OCI-LY1 (cell line): Measurements from ENCODE around the gene KIFBP.

Experiments
- H2AFZ ChIP-seq: fragments of 200-600 bp; sonication (generic), shearing (Covaris generic); 2 replicates; pipeline ENCODE4 v1.6.0; 2014; ENCODE audit warnings: antibody characterized with exemption, mild to moderate bottlenecking, low read length
- H3F3A ChIP-seq: fragments of 200-600 bp; sonication (generic), shearing (Covaris generic); 2 replicates; pipeline ENCODE4 v1.6.0; 2014; ENCODE audit warnings: mild to moderate bottlenecking, antibody characterized with exemption, low read length, moderate library complexity; ENCODE audit not compliant: insufficient read depth
- H3K27ac ChIP-seq: fragments of 200-600 bp; sonication (generic); 2 replicates; pipeline ENCODE4 v1.5.1; 2014; ENCODE audit warnings: low read length, mixed run types, mild to moderate bottlenecking, low read depth; ENCODE audit not compliant: poor library complexity, severe bottlenecking
- H3K27me3 ChIP-seq: fragments of 200-600 bp; sonication (generic); 2 replicates; pipeline ENCODE4 v1.6.0; 2014; ENCODE audit warnings: antibody characterized with exemption, mild to moderate bottlenecking, low read length, moderate library complexity; ENCODE audit not compliant: insufficient read depth
- H3K36me3 ChIP-seq: fragments of 200-600 bp; sonication (generic); 2 replicates; pipeline ENCODE4 v1.6.1; 2014; ENCODE audit warnings: mild to moderate bottlenecking, antibody characterized with exemption, low read length, moderate library complexity, mixed read lengths; ENCODE audit not compliant: insufficient read depth
- H3K4me1 ChIP-seq: fragments of 200-600 bp; sonication (generic); 2 replicates; pipeline ENCODE4 v1.5.1; 2014; ENCODE audit warnings: mild to moderate bottlenecking, low read length, moderate library complexity; ENCODE audit not compliant: insufficient read depth, severe bottlenecking
- H3K4me2 ChIP-seq: fragments of 200-600 bp; sonication (generic), shearing (Covaris generic); 2 replicates; pipeline ENCODE4 v1.6.1; 2014; ENCODE audit warnings: low read length
- H3K4me3 ChIP-seq: fragments of 200-600 bp; sonication (generic); 2 replicates; pipeline ENCODE4 v1.5.1; 2014; ENCODE audit warnings: low read length, low read depth, mild to moderate bottlenecking, mixed read lengths; ENCODE audit not compliant: poor library complexity, severe bottlenecking
- H3K79me2 ChIP-seq: fragments of 200-600 bp; shearing (Covaris generic); 2 replicates; pipeline ENCODE4 v1.6.1; 2016; ENCODE audit warnings: mixed run types, low read length, mixed read lengths; ENCODE audit not compliant: insufficient read depth
- H3K9ac ChIP-seq: fragments of 200-600 bp; sonication (generic), shearing (Covaris generic); 2 replicates; pipeline ENCODE4 v1.6.1; 2014; ENCODE audit warnings: mild to moderate bottlenecking, low read length, mixed read lengths
- H3K9me2 ChIP-seq: fragments of 200-600 bp; sonication (generic), shearing (Covaris generic); 2 replicates; pipeline ENCODE4 v1.6.1; 2014; ENCODE audit warnings: low read depth, mild to moderate bottlenecking, low read length, mixed read lengths
- H3K9me3 ChIP-seq: fragments of 200-600 bp; shearing (Covaris generic); 2 replicates; pipeline ENCODE4 v1.6.1; 2014; ENCODE audit warnings: low read length, mixed read lengths
- H4K20me1 ChIP-seq: fragments of 200-600 bp; sonication (generic), shearing (Covaris generic); 2 replicates; pipeline ENCODE4 v1.6.0; 2016; ENCODE audit warnings: mild to moderate bottlenecking, low read length; ENCODE audit not compliant: insufficient read depth
- CTCF ChIP-seq: fragments of 200-600 bp; sonication (generic), shearing (Covaris generic); IDR thresholded peaks from 2 replicates; pipeline ENCODE4 v1.5.1; 2017; ENCODE audit warnings: mild to moderate bottlenecking, antibody characterized with exemption, low read length, moderate library complexity, mixed read lengths
- EZH2 ChIP-seq: fragments of 200-600 bp; sonication (generic), shearing (Covaris generic); IDR thresholded peaks from 2 replicates; pipeline ENCODE4 v1.8.0; 2017; ENCODE audit warnings: borderline replicate concordance, mixed run types, mild to moderate bottlenecking, antibody characterized with exemption, low read length, moderate library complexity, mixed read lengths

KIFBP gene

GRCh38 chr10:69049566-69049961, 61.0 kb downstream of the KIFBP start:
- no peak overlapping the region for H2AFZ ChIP-seq
- H3K4me3 ChIP-seq = no peak overlapping the region
- H3K36me3 ChIP-seq = no peaks in the 10 kb centered on the region
- no peaks in the 10 kb centered on the region for H4K20me1 ChIP-seq
- no peak for TF ChIP-seq EZH2
- no peak for TF ChIP-seq CTCF
- H3K9ac ChIP-seq = no peak overlapping the region
- H3F3A ChIP-seq = no peaks in the 10 kb centered on the region
- H3K9me2 ChIP-seq = no peaks in the 10 kb centered on the region
- H3K27ac ChIP-seq = no peak overlapping the region
- H3K9me3 ChIP-seq = no peaks in the 10 kb centered on the region
- no peaks in the 10 kb centered on the region for H3K79me2 ChIP-seq
- no peaks in the 10 kb centered on the region for H3K27me3 ChIP-seq
- peaks cover 38% of the 10 kb centered on the region for H3K4me1 ChIP-seq
- H3K4me2 ChIP-seq = no peak overlapping the region

- Histone ChIP-seq H3K79me2 (no peaks in the 10 kb centered on the region), H2AFZ (no peak overlapping the region), H3K9me3 (no peaks in the 10 kb centered on the region), H3K27me3 (no peaks in the 10 kb centered on the region), H3K36me3 (no peaks in the 10 kb centered on the region), H3K4me3 (no peak overlapping the region), H4K20me1 (no peaks in the 10 kb centered on the region), H3K4me2 (no peak overlapping the region), H3F3A (no peaks in the 10 kb centered on the region), H3K9me2 (no peaks in the 10 kb centered on the region), H3K27ac (no peak overlapping the region), H3K4me1 (peaks cover 26% of the 10 kb centered on the region), H3K9ac (no peak overlapping the region)
- TF ChIP-seq CTCF (no peak), EZH2 (no peak)
Measured at GRCh38 chr10:69051303-69051702, 62.7 kb downstream of the KIFBP start.

GRCh38 chr10:69051710-69052487, 63.3 kb downstream of the KIFBP start:
- Histone ChIP-seq H2AFZ (no peak overlapping the region), H4K20me1 (no peaks in the 10 kb centered on the region), H3K79me2 (no peaks in the 10 kb centered on the region), H3K9me3 (no peaks in the 10 kb centered on the region), H3K9ac (no peak overlapping the region), H3F3A (no peaks in the 10 kb centered on the region), H3K9me2 (no peaks in the 10 kb centered on the region), H3K27me3 (no peaks in the 10 kb centered on the region), H3K36me3 (no peaks in the 10 kb centered on the region), H3K4me2 (no peak overlapping the region), H3K4me3 (no peak overlapping the region), H3K4me1 (peaks cover 32% of the 10 kb centered on the region), H3K27ac (no peak overlapping the region)
- TF ChIP-seq EZH2 (no peak), CTCF (no peak)
